Measurements from ENCODE around the gene EPHA6. TPM values are rescaled to one million over a fixed set of nuclear protein-coding genes. Genes with fewer than 3 reads are reported as not detected.

The EPHA6 gene
- total RNA-seq, 2 experiments from 2014 or later, result not detected

DNA sequence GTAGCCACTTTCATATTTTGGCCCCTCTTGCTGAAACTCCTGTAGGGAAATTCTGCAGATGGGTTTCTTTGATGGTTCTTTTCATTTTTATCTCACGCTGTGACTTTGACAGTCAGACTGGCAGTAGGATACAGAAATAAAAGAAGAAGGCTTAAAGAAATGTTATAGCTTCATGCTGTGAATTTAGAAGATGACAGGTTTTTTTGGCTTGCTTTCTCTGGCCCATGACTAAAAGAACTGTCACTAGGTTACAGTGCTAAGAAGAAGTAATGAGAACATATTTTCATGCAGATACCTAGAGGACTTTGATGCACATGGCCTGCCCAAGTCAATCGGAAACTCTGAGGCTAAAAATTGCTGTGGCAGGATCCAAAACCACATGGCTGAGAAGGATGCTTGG, 334.5 kb downstream of the EPHA6 start:
- intact Hi-C loops (cut with micrococcal nuclease), result no loop called here
- Mint-ChIP-seq H3K27ac (no peak overlapping the region), H3K4me3 (no peak overlapping the region), H3K27me3 (no peaks in the 10 kb centered on the region), H3K36me3 (no peaks in the 10 kb centered on the region), H3K4me1 (ENCODE audit: low read depth) (no peaks in the 10 kb centered on the region), H3K9me3 (no peaks in the 10 kb centered on the region)
- DNase-seq, result no peak
- CTCF ChIA-PET, result interaction anchor here (0.6 kb wide), 1 partner anchor 310 kb away, joined by 3 read pairs; no protein-coding TSS in a partner anchor
- POLR2A ChIA-PET, result no interaction called here

DNA sequence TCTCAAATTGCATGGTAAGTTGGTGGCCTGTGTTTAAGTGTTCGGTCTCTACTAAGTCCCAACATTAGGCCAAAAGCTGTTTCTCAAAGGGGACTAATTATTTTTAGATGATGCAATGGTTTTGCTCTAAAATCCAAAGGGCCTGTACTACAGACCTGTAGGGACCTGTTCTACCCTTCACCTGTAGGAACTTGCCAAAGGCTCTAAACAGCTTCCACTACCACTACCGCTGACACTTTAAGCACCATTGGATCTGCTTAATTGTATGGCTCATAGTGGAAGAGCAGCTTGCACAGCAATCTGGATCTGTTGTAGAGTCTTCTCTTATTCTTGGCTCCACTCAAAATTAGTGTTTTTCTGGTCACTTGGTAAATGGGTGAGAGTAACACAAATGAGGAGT, 346.8 kb downstream of the EPHA6 start:
- no peaks in the 10 kb centered on the region for H3K36me3 Mint-ChIP-seq
- H3K4me1 Mint-ChIP-seq (ENCODE audit: low read depth), result no peaks in the 10 kb centered on the region
- no peaks in the 10 kb centered on the region for H3K27me3 Mint-ChIP-seq
- ChIA-PET POLR2A (no interaction called here), CTCF (no interaction called here)
- no peak overlapping the region for H3K27ac Mint-ChIP-seq
- peaks cover 9% of the 10 kb centered on the region for H3K9me3 Mint-ChIP-seq
- DNase-seq, result no peak
- intact Hi-C loops (cut with micrococcal nuclease), result no loop called here
- H3K4me3 Mint-ChIP-seq, result no peak overlapping the region

DNA sequence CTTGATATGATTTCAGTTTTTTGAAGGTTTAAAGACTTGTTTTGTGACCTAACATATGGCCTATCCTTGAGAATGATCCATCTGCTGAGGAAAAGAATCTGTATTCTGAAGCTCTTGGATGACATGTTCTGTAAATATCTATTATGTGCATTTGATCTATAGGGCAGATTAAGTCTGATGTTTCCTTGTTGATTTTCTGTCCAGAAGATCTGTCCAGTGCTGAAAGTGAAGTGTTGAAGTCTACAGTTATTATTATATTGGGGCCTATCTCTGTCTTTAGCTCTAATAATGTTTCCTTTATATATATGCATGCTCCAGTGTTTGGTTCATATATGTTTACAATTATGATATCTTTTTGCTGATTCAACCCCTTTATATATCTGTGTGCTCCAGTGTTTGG, 362.8 kb downstream of the EPHA6 start:
- no peak for DNase-seq
- Mint-ChIP-seq H3K4me1 (ENCODE audit: low read depth) (no peaks in the 10 kb centered on the region), H3K9me3 (peaks cover 36% of the 10 kb centered on the region), H3K27me3 (no peaks in the 10 kb centered on the region), H3K4me3 (no peak overlapping the region), H3K27ac (no peak overlapping the region), H3K36me3 (no peaks in the 10 kb centered on the region)
- ChIA-PET POLR2A (no interaction called here), CTCF (no interaction called here)
- intact Hi-C loops (cut with micrococcal nuclease), result no loop called here

DNA sequence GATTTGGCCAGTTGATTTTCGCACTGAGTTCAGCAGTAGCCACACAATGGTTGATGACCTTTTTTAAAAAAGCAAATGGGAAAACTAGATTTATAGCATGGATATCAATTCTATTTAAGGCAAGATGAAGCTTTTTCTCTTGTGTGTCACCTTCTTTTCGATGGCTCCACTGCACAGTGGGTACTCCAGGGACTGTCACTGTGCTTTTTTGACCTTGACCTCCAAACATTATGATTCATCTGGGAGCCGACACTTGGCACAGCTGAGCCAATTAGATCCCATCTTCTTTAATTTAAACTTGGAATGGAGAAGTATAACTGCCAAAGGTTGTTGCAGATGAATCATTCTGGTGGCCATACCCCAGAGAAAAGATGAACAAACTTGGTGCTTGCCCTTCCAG, 367.3 kb downstream of the EPHA6 start:
- Mint-ChIP-seq H3K27me3 (no peaks in the 10 kb centered on the region), H3K9me3 (peaks cover 32% of the 10 kb centered on the region), H3K27ac (no peak overlapping the region), H3K4me3 (no peak overlapping the region), H3K4me1 (ENCODE audit: low read depth) (no peaks in the 10 kb centered on the region), H3K36me3 (no peaks in the 10 kb centered on the region)
- no peak for DNase-seq
- intact Hi-C loops (cut with micrococcal nuclease), result no loop called here
- ChIA-PET CTCF (no interaction called here), POLR2A (no interaction called here)

DNA sequence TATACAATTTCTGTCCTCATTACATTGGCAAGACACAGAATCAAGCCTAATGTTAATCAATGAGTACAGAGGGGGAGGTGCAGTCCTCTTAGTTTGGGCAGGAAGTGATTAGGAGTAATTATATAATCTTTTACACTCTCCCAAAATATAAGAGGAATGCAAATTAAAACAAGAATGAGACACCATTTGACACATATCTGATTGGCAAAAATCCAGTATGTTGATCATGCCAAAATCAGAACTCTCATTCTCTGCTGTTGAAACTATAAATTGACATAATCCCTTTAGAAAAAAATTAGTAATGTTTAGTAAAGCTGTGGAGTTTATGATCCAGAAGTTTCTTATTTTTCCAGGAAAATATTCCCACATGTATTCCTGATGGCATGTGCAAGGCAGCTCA, 373.4 kb downstream of the EPHA6 start:
- H3K36me3 Mint-ChIP-seq, result no peaks in the 10 kb centered on the region
- H3K27me3 Mint-ChIP-seq, result no peaks in the 10 kb centered on the region
- ChIA-PET POLR2A (no interaction called here), CTCF (no interaction called here)
- H3K27ac Mint-ChIP-seq, result no peak overlapping the region
- H3K4me3 Mint-ChIP-seq, result no peak overlapping the region
- intact Hi-C loops (cut with micrococcal nuclease), result no loop called here
- peaks cover 2% of the 10 kb centered on the region for H3K9me3 Mint-ChIP-seq
- H3K4me1 Mint-ChIP-seq (ENCODE audit: low read depth), result no peaks in the 10 kb centered on the region
- DNase-seq, result no peak

DNA sequence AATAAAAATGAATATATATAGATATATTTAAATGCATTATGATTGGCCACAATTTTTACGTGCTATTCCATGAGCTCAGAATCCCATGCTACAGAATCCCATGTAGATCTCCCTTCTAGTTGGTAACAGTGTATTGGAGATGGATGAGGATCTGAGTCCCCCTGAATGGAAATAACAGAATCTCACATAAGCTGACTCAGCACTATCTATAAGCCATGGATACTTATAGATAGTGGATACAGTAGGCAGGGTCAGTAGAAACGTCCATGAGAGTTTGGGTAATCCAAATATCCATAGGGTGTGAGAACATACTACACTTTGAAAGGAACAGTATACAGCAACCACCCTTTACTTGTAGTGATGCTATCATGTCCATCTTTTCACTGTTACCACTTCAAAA, 375.4 kb downstream of the EPHA6 start:
- CTCF ChIA-PET, result no interaction called here
- peaks cover 2% of the 10 kb centered on the region for H3K9me3 Mint-ChIP-seq

DNA sequence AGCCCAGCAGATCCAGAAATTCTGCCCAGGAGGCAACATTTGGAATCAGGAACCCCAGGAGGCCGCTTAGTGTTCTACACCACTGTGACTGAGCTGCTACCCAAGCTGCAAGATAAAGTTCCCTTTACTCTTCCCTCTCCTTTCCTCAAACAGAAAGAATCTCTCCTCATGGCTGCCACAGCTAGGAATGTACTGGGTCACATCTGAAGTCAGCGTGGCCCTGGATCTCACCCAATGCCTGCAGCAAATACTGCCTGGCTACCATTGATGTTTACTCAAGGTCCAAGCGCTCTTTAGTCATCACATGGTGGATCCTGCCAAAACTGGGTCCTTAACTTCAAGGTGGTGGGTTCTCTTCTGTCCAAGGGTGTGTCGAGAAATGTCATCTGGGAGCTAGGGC, 382.7 kb downstream of the EPHA6 start:
- Mint-ChIP-seq H3K27me3 (no peaks in the 10 kb centered on the region), H3K4me1 (ENCODE audit: low read depth) (no peaks in the 10 kb centered on the region), H3K9me3 (no peaks in the 10 kb centered on the region), H3K27ac (no peak overlapping the region), H3K4me3 (no peak overlapping the region), H3K36me3 (no peaks in the 10 kb centered on the region)
- ChIA-PET CTCF (no interaction called here), POLR2A (no interaction called here)
- intact Hi-C loops (cut with micrococcal nuclease), result no loop called here
- no peak for DNase-seq

More for the DNA sequence above, 375.4 kb downstream of the EPHA6 start:
- POLR2A ChIA-PET, result no interaction called here
- Mint-ChIP-seq H3K27ac (no peak overlapping the region), H3K36me3 (no peaks in the 10 kb centered on the region), H3K4me3 (no peak overlapping the region), H3K4me1 (ENCODE audit: low read depth) (no peaks in the 10 kb centered on the region), H3K27me3 (no peaks in the 10 kb centered on the region)
- DNase-seq, result no peak
- intact Hi-C loops (cut with micrococcal nuclease), result no loop called here

DNA sequence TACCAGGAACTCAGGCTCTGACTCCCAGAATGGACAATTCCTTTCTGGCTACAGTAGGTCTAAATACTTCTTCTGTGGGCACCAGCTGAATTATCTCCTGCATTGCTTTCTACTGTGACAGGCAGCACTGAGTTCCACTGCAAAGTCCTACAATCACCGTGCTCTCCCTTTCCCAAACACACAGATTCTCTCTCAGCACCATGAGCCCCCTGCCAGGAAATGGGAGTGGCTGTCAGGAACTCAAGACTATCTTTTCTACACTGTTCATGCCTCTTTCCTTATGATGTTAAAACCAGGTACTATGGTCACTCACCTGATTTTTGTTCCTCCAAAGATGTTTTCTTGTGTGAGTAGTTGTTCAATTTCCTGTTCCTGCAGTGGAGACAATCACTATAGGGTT, 383.4 kb downstream of the EPHA6 start:
- ChIA-PET CTCF (no interaction called here), POLR2A (no interaction called here)
- H3K4me3 Mint-ChIP-seq, result no peak overlapping the region
- no peak overlapping the region for H3K27ac Mint-ChIP-seq
- H3K4me1 Mint-ChIP-seq (ENCODE audit: low read depth), result no peaks in the 10 kb centered on the region
- no peak for DNase-seq
- no peaks in the 10 kb centered on the region for H3K27me3 Mint-ChIP-seq
- H3K9me3 Mint-ChIP-seq, result no peaks in the 10 kb centered on the region
- no peaks in the 10 kb centered on the region for H3K36me3 Mint-ChIP-seq
- intact Hi-C loops (cut with micrococcal nuclease), result no loop called here

DNA sequence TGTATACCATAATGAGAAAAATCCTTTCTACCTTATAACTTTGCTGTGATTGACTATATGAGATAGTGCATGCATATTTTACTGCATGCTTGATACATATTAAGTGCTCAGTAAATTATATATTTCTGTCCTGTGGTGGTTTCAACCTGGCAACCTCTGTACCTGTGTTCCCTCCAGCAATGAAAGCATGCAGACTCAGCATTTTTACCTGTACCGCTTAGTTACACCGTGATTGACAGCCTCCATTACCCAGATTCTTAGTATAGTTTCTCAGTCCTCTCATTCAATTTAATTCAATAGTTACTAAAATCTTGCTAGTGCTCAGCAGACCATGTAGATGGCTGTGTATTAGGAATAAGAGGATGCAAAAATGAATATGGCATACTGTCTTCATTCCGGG, 386.0 kb downstream of the EPHA6 start:
- Mint-ChIP-seq H3K9me3 (no peaks in the 10 kb centered on the region), H3K4me3 (no peak overlapping the region), H3K27ac (no peak overlapping the region), H3K36me3 (no peaks in the 10 kb centered on the region), H3K4me1 (ENCODE audit: low read depth) (no peaks in the 10 kb centered on the region), H3K27me3 (no peaks in the 10 kb centered on the region)
- DNase-seq, result no peak
- ChIA-PET CTCF (no interaction called here), POLR2A (no interaction called here)
- intact Hi-C loops (cut with micrococcal nuclease), result no loop called here

DNA sequence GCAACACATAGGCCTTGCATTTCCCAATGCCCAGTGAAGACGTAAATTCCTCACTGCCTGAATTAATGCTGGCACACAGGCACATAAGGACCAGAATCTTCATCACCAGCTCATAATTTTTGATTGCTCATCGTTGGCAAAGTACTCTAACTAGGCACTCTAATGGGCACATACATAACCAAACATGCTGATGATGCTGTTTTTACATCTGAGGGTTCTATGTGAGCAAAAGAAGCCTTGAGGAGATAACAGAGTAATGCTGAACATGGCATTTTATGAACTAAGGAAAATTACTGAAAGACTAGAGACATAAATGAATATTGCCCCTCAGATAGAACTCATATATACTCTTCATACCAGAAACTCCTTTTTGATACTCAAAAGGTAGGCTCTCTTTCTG, 387.4 kb downstream of the EPHA6 start:
- Mint-ChIP-seq H3K27me3 (no peaks in the 10 kb centered on the region), H3K27ac (no peak overlapping the region), H3K4me3 (no peak overlapping the region), H3K9me3 (no peaks in the 10 kb centered on the region), H3K4me1 (ENCODE audit: low read depth) (no peaks in the 10 kb centered on the region), H3K36me3 (no peaks in the 10 kb centered on the region)
- no peak for DNase-seq
- POLR2A ChIA-PET, result no interaction called here
- intact Hi-C loops (cut with micrococcal nuclease), result no loop called here
- CTCF ChIA-PET, result no interaction called here

DNA sequence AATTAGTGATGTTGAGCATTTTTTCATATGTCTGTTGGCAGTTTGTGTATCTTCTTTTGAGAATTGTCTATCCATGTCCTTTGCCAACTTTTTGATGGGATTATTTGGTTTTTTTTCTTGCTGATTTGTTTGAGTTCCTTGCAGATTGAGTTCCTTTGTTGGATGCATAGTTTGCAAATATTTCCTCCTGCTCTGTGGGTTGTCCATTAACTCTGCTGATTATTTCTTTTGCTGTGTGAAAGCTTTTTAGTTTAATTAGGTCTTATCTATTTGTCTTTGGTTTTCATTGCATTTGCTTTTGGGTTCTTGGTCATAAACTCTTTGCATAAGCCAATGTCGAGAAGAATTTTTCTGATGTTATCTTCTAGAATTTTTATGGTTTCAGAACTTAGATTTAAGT, 414.6 kb downstream of the EPHA6 start:
- intact Hi-C loops (cut with micrococcal nuclease), result no loop called here
- ChIA-PET POLR2A (no interaction called here), CTCF (no interaction called here)
- H3K36me3 Mint-ChIP-seq, result no peaks in the 10 kb centered on the region
- H3K4me3 Mint-ChIP-seq, result no peak overlapping the region
- no peak for DNase-seq
- H3K27me3 Mint-ChIP-seq, result no peaks in the 10 kb centered on the region
- no peak overlapping the region for H3K27ac Mint-ChIP-seq
- no peaks in the 10 kb centered on the region for H3K4me1 Mint-ChIP-seq (ENCODE audit: low read depth)
- H3K9me3 Mint-ChIP-seq, result no peaks in the 10 kb centered on the region

DNA sequence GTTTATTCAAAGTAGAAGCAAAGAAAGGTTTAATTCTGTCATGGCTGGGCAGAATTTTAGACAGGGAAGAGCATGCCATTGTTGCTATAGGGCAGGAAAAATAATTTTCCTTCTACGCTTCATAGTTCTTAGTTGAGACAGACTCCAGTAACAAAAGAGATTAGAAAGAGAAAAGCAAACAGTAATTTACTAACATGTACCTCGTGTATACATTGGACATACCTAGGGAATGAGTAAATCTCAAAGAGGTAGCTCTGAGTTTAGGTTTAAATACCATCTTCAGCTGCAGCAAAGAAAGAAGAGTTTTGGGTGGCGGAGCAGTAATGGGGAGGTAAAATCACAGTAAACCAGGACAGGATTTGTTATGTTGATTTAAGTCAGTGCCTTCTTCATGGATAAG, 416.1 kb downstream of the EPHA6 start:
- H3K27ac Mint-ChIP-seq, result no peak overlapping the region
- CTCF ChIA-PET, result no interaction called here

DNA sequence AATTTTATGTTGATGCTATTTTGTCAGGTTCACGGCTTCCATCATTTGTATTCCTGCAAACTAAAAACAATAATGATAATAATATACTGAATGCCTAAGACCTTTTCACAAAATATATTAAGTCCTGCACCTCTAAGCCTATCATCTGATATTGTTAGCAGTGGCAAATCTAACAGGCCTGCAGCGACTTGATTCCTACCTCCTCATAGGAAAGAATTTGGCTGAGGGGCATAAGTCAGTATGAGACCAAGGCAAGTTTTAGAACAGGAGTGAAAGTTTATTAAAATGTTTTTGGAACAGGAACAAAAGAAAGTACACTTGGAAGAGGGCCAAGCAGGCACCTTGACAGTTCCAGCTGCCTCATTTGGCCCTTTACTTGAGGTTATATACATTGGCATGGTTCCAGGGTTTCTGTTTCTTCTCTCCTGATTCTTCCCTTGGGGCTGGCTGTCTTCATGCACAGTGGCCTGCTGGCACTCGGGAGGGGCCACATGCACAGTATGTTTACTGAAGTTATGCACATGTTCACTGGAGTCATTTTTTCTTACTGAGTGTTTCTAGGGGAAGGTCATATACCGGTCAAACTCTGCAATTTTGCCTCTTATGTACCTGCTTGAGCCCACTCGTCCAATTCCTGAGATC, 418.1 kb downstream of the EPHA6 start:
- POLR2A ChIA-PET, result no interaction called here
- Mint-ChIP-seq H3K27me3 (no peaks in the 10 kb centered on the region), H3K27ac (no peak overlapping the region), H3K9me3 (no peaks in the 10 kb centered on the region), H3K4me3 (no peak overlapping the region), H3K36me3 (no peaks in the 10 kb centered on the region), H3K4me1 (ENCODE audit: low read depth) (no peaks in the 10 kb centered on the region)
- intact Hi-C loops (cut with micrococcal nuclease), result no loop called here
- no peak for DNase-seq
- CTCF ChIA-PET, result no interaction called here

More for the DNA sequence above, 416.1 kb downstream of the EPHA6 start:
- no peaks in the 10 kb centered on the region for H3K27me3 Mint-ChIP-seq
- H3K36me3 Mint-ChIP-seq, result no peaks in the 10 kb centered on the region
- POLR2A ChIA-PET, result no interaction called here
- H3K4me3 Mint-ChIP-seq, result no peak overlapping the region
- no peak for DNase-seq
- intact Hi-C loops (cut with micrococcal nuclease), result no loop called here
- no peaks in the 10 kb centered on the region for H3K9me3 Mint-ChIP-seq
- no peaks in the 10 kb centered on the region for H3K4me1 Mint-ChIP-seq (ENCODE audit: low read depth)

DNA sequence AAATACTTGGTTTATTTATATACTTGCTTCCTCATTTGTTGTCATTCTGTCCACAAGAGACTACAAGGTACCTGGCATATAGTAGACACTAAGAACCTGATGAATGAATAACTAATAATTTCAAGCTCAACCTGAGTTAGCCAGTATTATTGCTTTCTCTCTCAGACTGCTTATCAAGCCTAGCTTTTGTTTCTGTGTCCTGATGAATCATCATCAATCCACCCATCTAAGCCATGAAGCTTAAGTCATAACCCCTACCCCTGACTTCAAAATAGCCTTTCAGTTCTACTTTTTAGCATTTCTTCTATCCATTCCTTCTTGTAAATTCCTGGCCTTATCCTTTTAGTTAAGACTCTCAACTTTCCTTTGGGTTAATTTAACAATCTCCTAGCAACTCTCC, 420.8 kb downstream of the EPHA6 start:
- Mint-ChIP-seq H3K27me3 (no peaks in the 10 kb centered on the region), H3K4me1 (ENCODE audit: low read depth) (no peaks in the 10 kb centered on the region), H3K4me3 (no peak overlapping the region), H3K36me3 (no peaks in the 10 kb centered on the region), H3K27ac (no peak overlapping the region), H3K9me3 (no peaks in the 10 kb centered on the region)
- ChIA-PET CTCF (no interaction called here), POLR2A (no interaction called here)
- intact Hi-C loops (cut with micrococcal nuclease), result no loop called here
- DNase-seq, result no peak
